AML-193 (cell line): ENCODE measurements around the gene PHACTR4.
"Not testable (repeated sequence)": the region's sequence is repeated elsewhere in the genome, so short reads cannot be mapped to it uniquely, and the experiment has no call there.

ENCODE experiments used
- DNase-seq, 2 experiments: peaks; one replicate each; lab custom pipeline; 2025; lab: John Stamatoyannopoulos, UW

PHACTR4 gene

GRCh38 chr1:28370239-28371009, 884 bp downstream of the PHACTR4 start:
- peak in 1 of 2 experiments; percentile 33 for DNase-seq

- no peak for DNase-seq
Observed at GRCh38 chr1:28371010-28371377, 1.5 kb downstream of the PHACTR4 start.

- DNase-seq = not testable (repeated sequence)
Observed at GRCh38 chr1:28373450-28373849, 3.9 kb downstream of the PHACTR4 start.

GRCh38 chr1:28374297-28374696, 4.8 kb downstream of the PHACTR4 start:
- DNase-seq = peak in 1 of 2 experiments; percentile 4

- DNase-seq = not testable (repeated sequence)
Observed at GRCh38 chr1:28375598-28375997, 6.1 kb downstream of the PHACTR4 start.

- not testable (repeated sequence) for DNase-seq
Observed at GRCh38 chr1:28376195-28376594, 6.7 kb downstream of the PHACTR4 start.

GRCh38 chr1:28378906-28379305, 9.4 kb downstream of the PHACTR4 start:
- no peak for DNase-seq

- DNase-seq = no peak
Observed at GRCh38 chr1:28380394-28380793, 10.9 kb downstream of the PHACTR4 start.

- DNase-seq = not testable (repeated sequence)
Observed at GRCh38 chr1:28383785-28384184, 14.2 kb downstream of the PHACTR4 start.

GRCh38 chr1:28392027-28392652, 22.6 kb downstream of the PHACTR4 start:
- DNase-seq = no peak

GRCh38 chr1:28394136-28394535, 24.6 kb downstream of the PHACTR4 start:
- DNase-seq = no peak

GRCh38 chr1:28395181-28395580, 25.6 kb downstream of the PHACTR4 start:
- no peak for DNase-seq

- DNase-seq = no peak
Observed at GRCh38 chr1:28401760-28402159, 32.2 kb downstream of the PHACTR4 start.

- DNase-seq = no peak
Observed at GRCh38 chr1:28409090-28409489, 39.5 kb downstream of the PHACTR4 start.

- DNase-seq = no peak
Observed at GRCh38 chr1:28411656-28412055, 42.1 kb downstream of the PHACTR4 start.

GRCh38 chr1:28412731-28413130, 43.2 kb downstream of the PHACTR4 start:
- no peak for DNase-seq

- DNase-seq = no peak
Observed at GRCh38 chr1:28416509-28417194, 47.1 kb downstream of the PHACTR4 start.

- DNase-seq = peak; percentile 44 to 53
Observed at GRCh38 chr1:28417441-28417922, 47.9 kb downstream of the PHACTR4 start.

- DNase-seq = no peak
Observed at GRCh38 chr1:28417926-28418637, 48.5 kb downstream of the PHACTR4 start.

GRCh38 chr1:28421744-28422143, 52.2 kb downstream of the PHACTR4 start:
- no peak for DNase-seq

- no peak for DNase-seq
Observed at GRCh38 chr1:28426831-28427230, 57.3 kb downstream of the PHACTR4 start.

GRCh38 chr1:28428012-28428411, 58.5 kb downstream of the PHACTR4 start:
- no peak for DNase-seq
